SK-N-SH (cell line): ENCODE results near the gene STX16. TPM values are rescaled to one million over a fixed set of nuclear protein-coding genes. Genes with fewer than 3 reads are reported as not detected.

Source experiments
- CTCF ChIA-PET: fragments of 300-600, 350-600 bp; formaldehyde crosslinking; extraction: SDS; loops from one replicate; lab custom pipeline; 2021; lab: Yijun Ruan, JAX
- POLR2A ChIA-PET: fragments of 350-600 bp; sonication (Branson Sonifier 250); formaldehyde crosslinking; extraction: SDS; loops from one replicate; lab custom pipeline; 2020; ENCODE audit warnings: antibody characterized with exemption, inconsistent platforms; lab: Yijun Ruan, JAX
- DNase-seq: peaks from one replicate; pipeline ENCODE4 v3.0.0; 2012
- H2AFZ ChIP-seq: fragments of 200-600 bp; sonication (generic); 2 replicates; pipeline ENCODE4 v1.8.1; 2016; ENCODE audit warnings: antibody characterized with exemption, mild to moderate bottlenecking, low read depth
- H3F3A ChIP-seq: fragments of 200-600 bp; sonication (generic); replicated peaks from 2 replicates; pipeline ENCODE3; 2016; ENCODE audit warnings: antibody characterized with exemption, mild to moderate bottlenecking; ENCODE audit not compliant: insufficient read depth
- H3K27ac ChIP-seq, 2 experiments: fragments of 200-500 bp in 1 of 2; fragments of 200-600 bp in 1 of 2; sonication (Bioruptor generic) in 1 of 2; sonication (generic), shearing (Covaris generic) in 1 of 2; 2 replicates each; pipeline versions ENCODE4 v1.5.1 to v1.6.1; 2014 to 2016; ENCODE audit warnings: low read depth in 2 of 2, inconsistent platforms in 1 of 2, low read length in 1 of 2, mild to moderate bottlenecking in 1 of 2, mixed read lengths in 1 of 2
- H3K27me3 ChIP-seq: fragments of 200-600 bp; sonication (generic), shearing (Covaris generic); 2 replicates; pipeline ENCODE4 v1.6.1; 2016; ENCODE audit warnings: mixed run types; ENCODE audit not compliant: insufficient read depth
- H3K36me3 ChIP-seq, 2 experiments: fragments of 200-500 bp in 1 of 2; fragments of 200-600 bp in 1 of 2; sonication (Bioruptor generic) in 1 of 2; sonication (generic) in 1 of 2; replicated peaks in 1 of 2; 2 replicates each; pipeline versions ENCODE3 to v1.5.1; 2014 to 2016; ENCODE audit warnings: low read length in 1 of 2, mild to moderate bottlenecking in 1 of 2; ENCODE audit not compliant: insufficient read depth in 2 of 2, control insufficient read depth in 1 of 2
- H3K4me1 ChIP-seq, 2 experiments: fragments of 200-500 bp in 1 of 2; fragments of 200-600 bp in 1 of 2; sonication (Bioruptor generic) in 1 of 2; sonication (generic), shearing (Covaris generic) in 1 of 2; 2 replicates each; pipeline versions ENCODE4 v1.5.1 to v1.6.1; 2014 to 2016; ENCODE audit warnings: low read depth in 1 of 2, low read length in 1 of 2, mixed run types in 1 of 2; ENCODE audit not compliant: insufficient read depth in 2 of 2, control insufficient read depth in 1 of 2
- H3K4me2 ChIP-seq: fragments of 200-600 bp; sonication (generic), shearing (Covaris generic); 2 replicates; pipeline ENCODE4 v1.6.1; 2017; ENCODE audit warnings: mixed run types
- H3K4me3 ChIP-seq, 2 experiments: fragments of 200-500 bp in 1 of 2; fragments of 200-600 bp in 1 of 2; sonication (Bioruptor generic) in 1 of 2; sonication (generic), shearing (Covaris generic) in 1 of 2; 2 replicates each; pipeline versions ENCODE4 v1.5.1 to v1.8.1; 2014 to 2016; ENCODE audit warnings: low read depth in 2 of 2, inconsistent platforms in 1 of 2, low read length in 1 of 2, mild to moderate bottlenecking in 1 of 2, mixed read lengths in 1 of 2, moderate library complexity in 1 of 2
- H3K79me2 ChIP-seq: fragments of 200-600 bp; sonication (generic); 2 replicates; pipeline ENCODE4 v1.8.1; 2017; ENCODE audit warnings: mild to moderate bottlenecking; ENCODE audit not compliant: insufficient read depth
- H3K9ac ChIP-seq: fragments of 200-600 bp; sonication (generic); 2 replicates; pipeline ENCODE4 v1.6.1; 2017; ENCODE audit warnings: mixed run types
- H3K9me2 ChIP-seq: fragments of 200-600 bp; sonication (generic); 2 replicates; pipeline ENCODE4 v1.6.1; 2017; ENCODE audit warnings: mixed run types
- H3K9me3 ChIP-seq: fragments of 200-600 bp; sonication (generic); 2 replicates; pipeline ENCODE4 v1.6.1; 2017; ENCODE audit warnings: mixed run types, mild to moderate bottlenecking, moderate library complexity
- H4K20me1 ChIP-seq: fragments of 200-600 bp; sonication (generic); 2 replicates; pipeline ENCODE4 v1.6.1; 2017; ENCODE audit warnings: mild to moderate bottlenecking, mixed run types; ENCODE audit not compliant: insufficient read depth
- CHD2 ChIP-seq: fragments of 150-350 bp; IDR thresholded peaks from 2 replicates; pipeline ENCODE4 v1.6.1; 2018; ENCODE audit warnings: low read length; ENCODE audit not compliant: partially characterized antibody
- ELF1 ChIP-seq: IDR thresholded peaks from 2 replicates; pipeline ENCODE4 v1.4.0; 2012
- FOSL2 ChIP-seq: IDR thresholded peaks from 2 replicates; pipeline ENCODE4 v1.4.0; 2012; ENCODE audit warnings: low read depth, mild to moderate bottlenecking, moderate library complexity, borderline replicate concordance
- GABPA ChIP-seq: IDR thresholded peaks from 2 replicates; pipeline ENCODE4 v1.4.0; 2012; ENCODE audit warnings: low read depth, mild to moderate bottlenecking
- GATA2 ChIP-seq: sonication (generic); formaldehyde crosslinking; IDR thresholded peaks from 2 replicates; pipeline ENCODE4 v1.5.0; 2020; ENCODE audit warnings: mild to moderate bottlenecking, missing genetic modification reagents
- MEF2A ChIP-seq: IDR thresholded peaks from 2 replicates; pipeline ENCODE4 v1.4.0; 2012; ENCODE audit warnings: low read depth, borderline replicate concordance
- PBX3 ChIP-seq: IDR thresholded peaks from 2 replicates; pipeline ENCODE4; 2012
- POLR2AphosphoS5 ChIP-seq: IDR thresholded peaks from 2 replicates; pipeline ENCODE4 v1.6.1; 2012; ENCODE audit warnings: low read depth, low read length
- REST ChIP-seq: IDR thresholded peaks from 2 replicates; pipeline ENCODE4 v1.6.1; 2012; ENCODE audit warnings: mild to moderate bottlenecking, low read depth, low read length, moderate library complexity
- RFX5 ChIP-seq: IDR thresholded peaks from 2 replicates; pipeline ENCODE4 v1.6.1; 2012; ENCODE audit warnings: mild to moderate bottlenecking, improper control_type of control experiment, low read length
- SIN3A ChIP-seq: IDR thresholded peaks from 2 replicates; pipeline ENCODE4 v1.6.1; 2012; ENCODE audit warnings: low read depth, mild to moderate bottlenecking, low read length, moderate library complexity, borderline replicate concordance
- TCF12 ChIP-seq: IDR thresholded peaks from 2 replicates; pipeline ENCODE4 v1.4.0; 2012
- TEAD4 ChIP-seq: IDR thresholded peaks from 2 replicates; pipeline ENCODE4 v1.4.0; 2012; ENCODE audit warnings: mild to moderate bottlenecking, borderline replicate concordance; ENCODE audit not compliant: insufficient read depth
- WGBS: methylation state at CpG from one replicate; pipeline ENCODE4 v1.1.6; 2017; ENCODE audit warnings: low lambda C conversion rate; 5-methylcytosine and 5-hydroxymethylcytosine counted together
- polyA plus RNA-seq, 3 experiments: library from polyadenylated mRNA; depleted of rRNA; stranded (reverse); fragments of >200 nt; gene quantifications; 2 replicates each; pipeline ENCODE4 v1.2.3, GENCODE V29; 2012

The STX16 gene
- polyA plus RNA-seq, 1 of the 3 experiments (the other 2 are of a cell fraction): 63.8 TPM

GRCh38 chr20:58661598-58662473 lies 10.8 kb downstream of the STX16 start:
- no peak overlapping the region for H3K4me3 ChIP-seq
- no peak for TF ChIP-seq MEF2A
- TF ChIP-seq TEAD4: no peak
- no peak for TF ChIP-seq GABPA
- no peak for TF ChIP-seq ELF1
- TF ChIP-seq SIN3A: no peak
- TF ChIP-seq POLR2AphosphoS5: no peak
- TF ChIP-seq TCF12: no peak
- TF ChIP-seq GATA2: no peak
- no peak for TF ChIP-seq CHD2
- no peak for TF ChIP-seq FOSL2
- no peak for TF ChIP-seq REST
- no peak for TF ChIP-seq RFX5
- TF ChIP-seq, all 33 proteins: peak for 0
- POLR2A ChIA-PET: no interaction called here
- Histone ChIP-seq H3K9me2 (no peaks in the 10 kb centered on the region), H4K20me1 (peaks cover 3% of the 10 kb centered on the region; the same call in 1 of the 2 replicates), H3K79me2 (peaks cover 100% of the 10 kb centered on the region), H3F3A (no peaks in the 10 kb centered on the region), H3K9ac (no peak overlapping the region), H3K4me1 (peaks cover 17 to 18% of the 10 kb centered on the region in 2 experiments; a peak in 3 of 4 replicates), H3K9me3 (no peaks in the 10 kb centered on the region), H3K4me2 (no peak overlapping the region), H3K27me3 (no peaks in the 10 kb centered on the region), H3K36me3 (peaks cover 33 to 60% of the 10 kb centered on the region in 2 experiments), H2AFZ (no peak overlapping the region), H3K27ac (no peak overlapping the region)
- no peak for DNase-seq
- CTCF ChIA-PET: no interaction called here
- WGBS: 93% methylated on average over 12 of the region's 12 CpGs

GRCh38 chr20:58664331-58664730 lies 13.2 kb downstream of the STX16 start:
- ChIA-PET POLR2A (no interaction called here), CTCF (interaction anchor here (1.3 kb wide), 1 partner anchor 13 kb away, joined by 5 read pairs; the partner anchor contains the start of gene STX16)
- Histone ChIP-seq H3K4me3 (no peak overlapping the region), H3K9me3 (no peaks in the 10 kb centered on the region), H3F3A (no peaks in the 10 kb centered on the region), H3K36me3 (peaks cover 44 to 74% of the 10 kb centered on the region in 2 experiments), H3K4me2 (no peak overlapping the region), H4K20me1 (peaks cover 3% of the 10 kb centered on the region; the same call in 1 of the 2 replicates), H3K27ac (no peak overlapping the region), H3K79me2 (peaks cover 95% of the 10 kb centered on the region), H3K9me2 (no peaks in the 10 kb centered on the region), H2AFZ (no peak overlapping the region), H3K27me3 (no peaks in the 10 kb centered on the region), H3K9ac (no peak overlapping the region), H3K4me1 (peaks cover 9% of the 10 kb centered on the region in 2 experiments; a peak in 3 of 4 replicates)
- DNase-seq: no peak
- TF ChIP-seq PBX3 (no peak), ELF1 (no peak)
- WGBS: 98% methylated on average over 2 of the region's 2 CpGs
